Stimulated activated CD4-positive, alpha-beta T cell treated with anti-CD3 and anti-CD28 coated beads, Interleukin-2, amount 100 ng/mL, for 48 hours (primary cell): ENCODE results near the gene LARP4B.

Source experiments
- DNase-seq, 2 donors: peaks; one replicate each; pipeline ENCODE4 v3.0.0-alpha.2; 2020

LARP4B gene

DNA sequence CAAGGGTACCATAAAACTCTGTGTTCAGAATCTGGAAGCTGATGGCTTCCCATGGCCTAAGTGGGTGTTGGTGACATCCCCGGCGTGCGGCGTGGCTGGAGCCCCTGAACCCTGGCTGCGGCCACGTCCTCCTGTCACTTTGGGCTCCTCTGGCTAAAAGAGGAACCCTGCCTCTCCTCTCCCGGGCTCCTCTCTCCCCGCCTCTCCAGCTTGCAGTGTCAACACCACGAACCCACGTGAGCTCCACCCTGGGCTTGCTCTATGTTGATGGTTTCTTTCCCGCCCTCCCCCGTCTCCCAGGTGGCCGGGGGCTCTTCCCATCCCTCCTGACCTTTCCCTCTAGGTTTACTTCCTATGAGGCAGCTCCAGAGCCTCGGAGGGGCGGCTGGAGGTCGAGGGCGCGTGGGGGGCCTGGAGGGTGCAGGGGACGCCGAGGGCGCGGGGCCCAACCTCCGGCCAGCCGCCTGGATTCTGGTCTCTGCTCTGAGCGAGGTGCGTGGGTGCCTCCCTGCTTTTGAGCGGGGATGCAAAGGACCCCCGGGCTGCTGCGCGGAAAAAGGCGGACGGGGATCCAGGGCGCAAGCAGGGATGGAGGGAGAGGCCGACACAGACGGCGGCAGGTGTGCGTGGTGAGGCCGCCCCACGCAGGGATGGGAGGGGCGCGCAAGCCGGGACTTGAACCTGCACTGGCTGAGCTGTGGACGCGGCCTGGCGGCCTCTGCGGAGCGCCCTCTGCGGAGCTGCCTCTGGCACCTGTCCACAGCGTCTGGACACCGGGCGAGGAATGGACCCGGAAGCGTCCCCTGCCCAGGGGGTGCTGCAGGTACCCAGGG is 126.5 kb downstream of the LARP4B start:
- DNase-seq: no peak

DNA sequence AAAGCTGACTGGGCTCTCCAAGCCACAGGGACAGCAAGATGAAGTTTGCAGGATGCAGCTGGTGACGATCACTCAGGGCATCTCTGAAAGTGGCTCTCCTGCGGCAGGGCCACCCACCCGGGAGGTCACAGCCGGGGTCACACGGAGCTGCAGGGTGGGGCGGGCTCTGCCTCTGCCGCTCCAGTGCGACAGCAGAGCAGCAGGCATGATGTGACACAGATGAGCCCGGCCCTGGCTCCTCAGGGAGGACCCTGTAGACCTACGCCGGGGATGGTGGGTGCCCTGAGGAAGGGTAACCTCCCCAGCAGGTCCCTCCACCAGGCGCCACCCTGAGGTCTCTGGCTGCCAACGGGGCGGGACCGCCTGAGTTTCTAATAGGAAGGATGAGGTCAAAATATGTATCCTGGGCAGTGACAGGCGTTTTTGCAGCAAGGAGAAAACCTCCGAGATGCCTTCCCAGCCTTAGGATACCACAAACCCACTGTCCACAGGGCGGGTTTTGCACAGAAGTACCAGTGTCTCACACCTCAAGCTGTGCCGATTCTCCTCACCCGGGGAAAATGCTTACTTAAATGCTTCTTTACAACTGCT is 127.2 kb downstream of the LARP4B start:
- DNase-seq: no peak

DNA sequence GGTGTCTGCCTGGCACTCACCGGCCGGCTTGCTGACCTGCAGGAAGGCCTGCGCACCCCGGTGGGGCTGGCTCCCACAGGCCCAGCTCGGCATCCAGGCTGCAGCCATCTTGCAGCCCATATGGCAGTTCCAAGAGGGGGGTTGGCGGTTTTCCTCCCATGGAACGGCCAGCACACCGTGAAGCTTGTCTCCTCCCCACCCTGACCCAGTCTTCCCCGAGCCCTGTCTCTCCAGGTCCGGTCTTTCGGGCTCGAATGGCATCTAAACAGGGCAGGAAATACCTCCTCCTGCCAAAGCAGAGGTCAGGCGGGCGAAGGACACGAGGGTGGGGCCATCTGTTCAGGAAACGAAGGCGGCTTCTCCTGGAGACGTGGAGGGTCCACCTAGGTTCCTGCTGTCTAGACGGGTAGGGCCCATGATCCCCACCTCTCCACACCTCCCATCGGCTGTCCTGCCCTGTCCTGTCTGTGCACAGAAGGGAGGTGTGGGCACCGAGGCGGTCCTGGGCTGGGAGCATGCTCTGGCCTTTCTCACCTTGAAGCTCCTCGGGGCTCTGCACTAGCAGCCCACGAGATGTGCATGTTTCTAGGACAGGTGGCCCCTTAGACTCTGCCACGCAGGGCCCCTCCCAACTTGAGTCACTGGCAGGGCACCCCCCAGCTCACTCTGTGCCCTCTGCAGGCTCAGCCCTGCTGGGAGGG is 128.3 kb downstream of the LARP4B start:
- no peak for DNase-seq

DNA sequence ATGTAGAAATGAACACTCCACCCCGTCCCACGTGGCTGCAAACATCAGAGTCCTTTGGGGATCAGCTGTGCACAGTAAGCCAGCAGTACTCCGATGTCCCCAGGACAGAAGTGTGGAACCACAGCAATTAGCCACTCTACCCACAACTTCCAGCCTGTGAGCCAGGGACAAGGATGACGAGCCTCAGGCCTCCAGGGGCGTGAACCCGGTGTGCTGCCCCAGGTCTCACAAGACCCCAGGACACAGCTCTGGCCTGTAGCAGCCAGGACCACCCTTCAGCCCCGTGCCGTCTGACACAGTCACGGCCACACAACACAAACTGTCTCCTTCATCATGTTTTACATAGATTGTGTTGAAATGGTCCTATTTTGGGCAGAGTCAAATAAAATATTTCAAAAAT is 129.0 kb downstream of the LARP4B start:
- DNase-seq: no peak

DNA sequence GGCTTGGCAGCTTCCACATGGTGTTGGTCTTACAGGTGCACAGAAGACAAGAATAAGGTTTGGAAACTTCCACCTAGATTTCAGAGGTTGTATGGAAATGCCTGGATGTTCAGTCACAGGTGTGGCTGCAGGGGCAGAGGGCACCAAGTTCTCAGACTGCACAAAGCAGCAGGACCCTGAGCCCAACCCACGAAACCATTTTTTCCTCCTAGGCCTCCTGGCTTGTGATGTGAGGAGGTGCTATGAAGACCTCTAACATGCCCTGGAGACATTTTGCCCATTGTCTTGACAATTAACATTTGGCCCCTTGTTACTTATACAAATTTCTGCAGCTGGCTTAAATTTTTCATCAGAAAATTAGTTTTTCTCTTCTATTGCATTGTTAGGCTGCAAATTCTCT is 134.3 kb downstream of the LARP4B start:
- DNase-seq: no peak

DNA sequence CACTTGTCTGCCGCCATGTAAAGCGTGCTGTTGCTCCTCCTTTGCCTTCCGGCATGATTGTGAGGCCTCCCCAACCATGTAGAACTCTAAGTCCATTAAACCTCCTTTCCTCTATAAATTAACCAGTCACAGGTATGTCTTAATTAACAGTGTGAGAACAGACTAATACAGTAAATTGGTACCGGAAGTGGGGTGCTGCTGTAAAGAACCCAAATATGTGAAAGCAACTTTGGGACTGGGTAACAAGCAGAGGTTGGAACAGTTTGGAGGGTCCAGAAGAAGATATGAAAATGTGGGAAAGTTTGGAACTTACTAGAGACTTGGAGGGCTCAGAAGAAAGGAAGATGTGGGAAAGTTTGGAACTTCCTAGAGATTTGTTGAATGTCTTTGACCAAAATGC is 135.3 kb downstream of the LARP4B start:
- no peak for DNase-seq

DNA sequence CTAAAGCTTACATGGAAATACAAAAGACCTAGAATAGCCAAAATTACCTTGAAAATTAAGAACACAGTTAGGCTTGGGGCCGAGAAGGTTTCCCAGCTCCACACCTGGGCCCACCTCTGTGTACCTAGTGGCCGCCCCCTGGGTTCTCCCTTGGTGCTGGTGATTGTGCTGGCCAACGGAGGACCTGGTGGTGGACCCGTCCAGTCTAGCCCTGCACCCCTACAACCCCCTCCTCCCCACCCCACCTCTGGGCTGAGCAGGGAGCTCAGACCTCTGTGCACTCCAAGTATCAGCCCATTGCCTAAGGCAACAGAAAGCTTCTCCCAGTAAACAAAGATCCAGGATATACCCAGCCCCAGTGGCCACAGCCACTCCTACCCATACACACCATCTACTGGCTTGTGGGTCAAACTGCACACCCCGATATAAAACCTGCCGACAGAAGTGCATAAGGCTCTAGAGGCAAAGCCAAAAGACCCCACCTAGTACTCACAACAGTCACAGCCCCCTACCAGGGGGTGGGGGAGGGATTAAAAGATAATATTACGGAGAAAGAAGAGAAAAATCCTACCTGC is 137.0 kb downstream of the LARP4B start:
- no peak for DNase-seq

DNA sequence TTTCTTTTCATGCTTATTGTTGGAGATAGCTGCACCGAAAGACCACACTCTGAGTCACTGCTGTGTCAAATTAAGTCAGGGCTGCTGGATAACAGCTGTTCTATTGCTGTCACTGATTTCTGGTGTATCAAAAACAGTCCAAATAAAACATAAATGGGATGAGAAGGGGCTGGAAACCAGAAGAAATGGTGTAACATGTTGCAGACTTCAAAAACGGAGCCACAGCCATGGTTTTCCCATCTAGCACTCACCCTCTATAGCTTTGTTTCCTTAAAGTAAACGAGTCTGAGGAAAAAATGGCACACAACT is 138.8 kb downstream of the LARP4B start:
- DNase-seq: no peak

DNA sequence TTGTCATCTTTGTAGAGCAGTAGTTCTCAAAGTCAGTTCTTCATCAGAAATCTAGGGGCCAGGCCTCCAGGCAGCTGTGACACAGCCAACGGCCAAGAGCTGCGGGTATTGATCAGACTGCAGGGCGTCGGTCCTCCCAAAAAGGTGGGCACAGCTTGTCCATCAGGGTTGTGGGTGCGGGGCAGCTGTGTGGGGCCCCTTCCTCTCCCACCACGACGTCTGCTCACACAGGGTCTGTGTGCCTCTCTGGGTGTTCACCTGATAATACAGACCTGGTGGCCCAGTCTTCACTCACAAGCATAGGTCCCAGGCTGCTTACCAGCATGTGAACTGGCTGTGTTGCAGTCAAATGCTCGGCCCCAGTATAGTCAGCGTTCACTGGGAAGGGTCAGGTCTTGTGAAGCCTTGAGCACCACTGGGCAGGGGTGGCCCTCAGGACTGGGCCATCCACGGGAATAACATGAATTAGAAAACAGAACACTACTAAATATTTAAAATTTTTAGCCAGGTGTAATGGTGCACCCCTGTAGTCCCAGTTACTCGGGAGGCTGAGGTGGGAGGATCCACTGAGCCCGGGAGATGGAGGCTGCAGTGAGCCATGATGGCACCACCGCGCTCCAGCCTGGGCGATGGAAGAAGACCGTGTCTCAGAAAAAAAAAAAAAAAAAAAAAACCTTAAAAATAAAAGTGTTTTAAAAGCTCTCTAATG is 139.3 kb downstream of the LARP4B start:
- DNase-seq: no peak

DNA sequence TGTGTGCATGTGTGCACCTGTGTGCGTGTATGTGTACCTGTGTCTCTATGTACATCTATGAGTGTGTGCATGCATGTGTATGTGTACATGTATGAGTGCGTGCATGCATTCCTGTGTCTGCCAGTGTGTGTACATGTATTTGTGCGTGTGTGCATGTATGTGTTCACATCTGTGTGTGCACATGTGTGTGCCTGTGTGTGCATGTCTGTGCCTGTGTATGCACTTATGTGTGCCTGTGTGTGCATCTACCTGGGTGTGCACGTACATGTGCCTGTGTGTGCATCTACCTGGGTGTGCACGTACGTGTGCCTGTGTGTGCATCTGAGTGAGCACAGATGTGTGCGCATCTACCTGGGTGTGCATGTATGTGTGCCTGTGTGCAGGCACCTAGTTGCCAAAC is 139.9 kb downstream of the LARP4B start:
- DNase-seq: no peak

DNA sequence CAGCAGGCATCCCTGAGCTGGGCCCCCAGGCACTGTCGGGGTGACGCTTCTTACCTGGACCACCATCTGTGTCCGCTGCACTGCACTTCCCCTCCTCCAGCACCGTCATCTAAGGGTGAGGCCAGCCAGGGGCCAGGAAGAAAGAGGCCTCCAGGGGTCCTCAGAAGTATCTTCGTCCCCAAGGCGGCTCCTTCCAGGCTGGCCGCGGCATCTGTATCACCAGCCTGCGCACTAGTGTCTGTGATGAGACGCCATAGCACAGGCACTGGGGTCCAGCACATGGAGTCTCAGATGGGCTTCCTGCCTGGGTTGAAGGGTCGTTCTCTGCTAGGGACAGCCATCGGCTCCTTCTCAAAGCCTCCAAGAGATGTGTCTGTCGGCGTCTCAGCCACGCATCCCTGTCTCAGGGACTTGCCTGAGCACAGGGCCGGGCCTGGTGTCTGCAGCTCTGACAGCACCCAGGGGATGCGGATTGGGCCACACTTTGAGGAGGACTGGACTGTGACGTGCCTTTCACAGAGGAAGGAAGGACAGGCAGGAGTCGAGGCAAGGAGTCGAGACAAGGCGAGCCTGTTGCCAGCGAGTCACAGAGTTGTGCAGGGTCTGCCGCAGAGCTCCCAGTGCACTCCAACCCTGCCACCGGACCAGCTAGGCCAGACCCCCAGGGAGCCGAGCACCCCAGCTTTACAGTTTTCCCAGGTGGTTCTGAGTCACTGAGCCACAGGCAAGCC is 140.5 kb downstream of the LARP4B start:
- no peak for DNase-seq

DNA sequence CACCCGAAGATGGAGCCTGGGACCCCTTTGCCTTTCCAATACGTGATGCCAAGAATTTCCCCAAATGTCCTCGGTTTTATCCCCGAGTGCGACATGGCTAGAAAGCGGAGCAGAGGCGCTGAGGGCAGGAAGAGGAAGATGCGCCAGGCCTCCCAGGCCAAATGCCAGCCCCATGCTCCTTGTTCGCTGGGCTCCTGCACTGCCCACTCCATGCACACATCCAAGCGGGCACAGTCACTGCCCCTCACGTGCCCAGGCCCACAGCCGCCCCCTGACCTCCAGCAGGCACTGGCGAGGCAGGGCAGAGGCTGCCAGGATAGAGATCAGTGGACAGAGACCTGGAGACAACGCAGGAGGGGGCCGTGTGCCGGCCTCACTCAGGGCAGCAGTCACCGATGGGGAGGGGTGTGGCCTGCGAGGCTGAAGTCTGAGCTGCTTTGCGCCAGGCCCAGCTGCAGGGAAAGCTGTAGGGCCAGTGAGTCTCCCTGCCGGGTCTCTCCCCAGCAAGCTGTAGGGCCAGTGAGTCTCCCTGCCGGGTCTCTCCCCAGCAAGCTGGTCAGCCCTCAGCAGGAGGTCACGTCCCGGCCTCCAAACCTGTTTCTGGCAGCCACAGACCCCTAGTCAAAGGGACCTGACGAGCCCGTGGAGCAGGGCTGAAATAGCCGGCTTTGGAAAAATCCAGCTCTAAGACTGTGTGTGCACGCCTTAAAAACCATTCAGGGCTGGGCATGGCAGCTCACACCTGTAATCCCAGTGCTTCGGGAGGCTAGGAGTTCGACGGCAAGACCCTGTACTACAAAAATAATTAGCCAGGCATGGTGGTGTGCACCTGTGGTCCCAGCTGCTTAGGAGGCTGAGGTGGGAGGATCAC is 141.4 kb downstream of the LARP4B start:
- DNase-seq: no peak

DNA sequence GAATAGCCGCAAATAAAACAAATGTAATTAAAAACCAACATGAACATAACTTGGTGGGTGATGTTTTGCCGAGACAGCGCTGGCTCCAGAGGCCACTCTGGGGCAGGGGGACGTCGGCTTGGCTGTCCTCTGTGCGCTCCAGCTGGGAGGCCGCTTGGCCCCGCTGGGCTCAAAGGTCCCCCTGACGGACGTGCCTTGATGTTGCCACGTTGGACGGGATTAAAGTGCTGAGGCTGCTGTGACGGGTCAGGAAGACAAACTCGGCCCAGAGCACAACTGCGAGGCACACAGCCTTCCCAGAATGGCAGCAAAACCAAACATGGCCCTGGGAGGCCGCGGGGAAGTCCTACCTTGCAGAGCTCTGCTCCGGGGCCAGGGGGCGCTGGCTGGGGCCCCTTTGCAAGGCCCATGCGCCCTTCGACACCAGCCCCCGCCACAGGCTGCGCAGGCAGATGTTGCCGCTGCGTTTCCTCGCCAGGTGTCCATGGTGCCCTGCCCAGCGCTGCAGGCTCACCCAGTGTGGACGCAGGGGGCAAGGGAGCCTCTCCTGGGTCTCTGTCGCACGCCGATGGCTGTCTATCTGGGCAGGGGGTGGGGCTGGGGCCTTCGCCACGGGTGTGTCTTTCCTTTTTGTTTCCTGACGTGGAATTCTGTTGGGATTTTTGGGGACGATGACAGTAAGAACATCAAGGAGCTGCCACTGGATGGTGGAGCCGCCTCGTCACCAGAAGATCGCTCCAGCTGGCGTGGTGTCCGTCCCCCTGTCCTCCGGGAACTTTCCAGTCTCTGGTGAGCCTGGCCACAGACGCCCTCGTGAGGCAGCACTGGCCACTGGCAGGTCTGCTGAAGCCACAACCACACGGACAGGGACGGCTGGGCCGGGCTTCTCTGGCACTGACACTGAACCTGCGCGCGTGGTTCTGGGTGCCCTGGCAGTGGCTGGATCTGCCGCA is 142.4 kb downstream of the LARP4B start:
- DNase-seq: peak; percentile 12 to 26

DNA sequence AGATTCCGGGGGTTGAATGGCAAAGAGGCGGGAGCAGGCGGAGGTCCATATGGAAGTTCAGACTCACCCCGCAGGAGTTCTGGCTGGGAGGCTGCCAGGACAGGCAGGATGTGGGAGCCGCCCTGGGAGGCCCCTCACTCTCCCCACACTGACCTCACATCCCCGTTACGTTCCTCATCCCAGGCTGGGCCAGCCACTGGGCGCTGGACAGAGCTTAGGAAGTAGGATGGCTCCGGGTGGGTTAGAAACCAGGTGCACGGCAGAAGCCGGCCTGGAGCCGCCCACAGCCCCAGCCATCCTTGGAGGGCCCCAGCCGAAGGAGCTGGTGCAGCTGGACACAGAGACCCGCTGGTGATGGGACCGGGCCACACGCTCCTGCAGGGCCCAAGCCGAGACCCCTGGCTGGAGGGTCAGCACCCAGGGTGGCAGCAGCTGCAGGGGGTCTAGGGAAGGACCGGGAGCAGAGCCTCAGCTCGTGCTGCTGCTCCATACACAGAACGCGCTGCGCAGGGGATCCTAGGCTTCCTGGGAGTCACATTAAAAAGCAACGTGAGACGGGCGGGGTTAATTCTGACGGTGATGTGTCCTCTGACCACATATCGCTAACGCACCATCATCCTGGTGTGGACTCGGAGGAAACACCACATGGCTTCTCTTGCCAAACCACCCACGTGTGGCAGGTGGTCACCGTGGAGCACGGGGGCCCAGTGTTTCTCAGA is 143.4 kb downstream of the LARP4B start:
- DNase-seq: no peak

DNA sequence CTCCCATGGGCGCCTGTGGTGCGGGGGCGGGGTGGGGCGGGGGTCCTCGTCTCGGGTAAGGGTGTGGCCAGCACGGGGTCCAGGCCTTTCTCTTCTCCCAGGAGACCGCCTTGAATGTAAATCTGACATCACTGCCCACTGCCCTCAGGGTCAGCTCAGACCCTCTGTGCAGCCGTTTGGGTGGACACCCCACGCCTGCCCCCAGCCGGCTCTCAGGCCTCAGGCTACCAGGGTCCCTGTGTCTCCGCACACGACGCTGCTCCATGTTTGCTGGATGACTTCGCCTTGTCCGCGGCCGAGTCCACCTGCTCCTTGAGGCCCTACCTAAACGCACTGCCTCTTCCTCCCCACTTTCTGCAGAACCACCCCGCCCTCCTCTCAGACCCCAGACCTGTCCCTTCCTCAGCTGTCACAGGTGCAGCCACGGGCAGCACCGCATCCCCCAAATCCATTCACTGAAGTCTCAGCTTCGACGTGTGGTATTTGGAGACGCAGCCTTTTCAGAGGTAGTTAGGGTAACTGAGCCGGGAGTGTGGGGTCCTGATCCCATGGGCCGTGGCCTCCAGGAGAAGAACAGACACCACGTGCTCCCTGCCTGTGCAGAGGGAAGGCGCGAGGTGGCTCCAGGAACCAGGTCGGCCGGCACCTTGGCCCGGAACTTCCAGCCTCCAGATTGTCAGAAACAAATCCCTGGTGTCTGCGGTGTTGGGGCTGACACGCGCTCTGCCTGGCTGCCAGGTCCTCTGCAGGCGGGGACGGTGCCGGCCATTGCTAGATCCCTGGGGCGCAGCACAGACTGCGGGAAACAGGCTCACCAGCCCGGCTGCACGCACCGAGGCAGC is 144.7 kb downstream of the LARP4B start:
- DNase-seq: no peak

DNA sequence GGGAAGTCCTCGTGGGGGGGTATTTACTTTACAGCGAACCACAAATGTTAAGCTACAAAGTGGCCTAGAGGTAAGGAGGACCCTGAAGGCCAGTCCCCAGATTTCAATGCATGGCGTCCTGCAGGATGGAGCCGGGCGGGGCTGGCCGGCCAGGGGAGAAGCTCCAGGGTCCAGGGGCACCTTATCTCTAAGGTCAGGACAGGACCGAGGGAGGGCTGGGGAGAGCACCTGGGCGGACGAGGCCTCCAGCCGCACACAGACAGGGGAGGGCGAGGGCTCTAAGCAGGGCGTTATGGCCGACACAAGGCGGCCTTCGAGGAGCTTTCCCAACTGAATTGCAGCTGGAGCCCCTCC is 145.7 kb downstream of the LARP4B start:
- DNase-seq: no peak

DNA sequence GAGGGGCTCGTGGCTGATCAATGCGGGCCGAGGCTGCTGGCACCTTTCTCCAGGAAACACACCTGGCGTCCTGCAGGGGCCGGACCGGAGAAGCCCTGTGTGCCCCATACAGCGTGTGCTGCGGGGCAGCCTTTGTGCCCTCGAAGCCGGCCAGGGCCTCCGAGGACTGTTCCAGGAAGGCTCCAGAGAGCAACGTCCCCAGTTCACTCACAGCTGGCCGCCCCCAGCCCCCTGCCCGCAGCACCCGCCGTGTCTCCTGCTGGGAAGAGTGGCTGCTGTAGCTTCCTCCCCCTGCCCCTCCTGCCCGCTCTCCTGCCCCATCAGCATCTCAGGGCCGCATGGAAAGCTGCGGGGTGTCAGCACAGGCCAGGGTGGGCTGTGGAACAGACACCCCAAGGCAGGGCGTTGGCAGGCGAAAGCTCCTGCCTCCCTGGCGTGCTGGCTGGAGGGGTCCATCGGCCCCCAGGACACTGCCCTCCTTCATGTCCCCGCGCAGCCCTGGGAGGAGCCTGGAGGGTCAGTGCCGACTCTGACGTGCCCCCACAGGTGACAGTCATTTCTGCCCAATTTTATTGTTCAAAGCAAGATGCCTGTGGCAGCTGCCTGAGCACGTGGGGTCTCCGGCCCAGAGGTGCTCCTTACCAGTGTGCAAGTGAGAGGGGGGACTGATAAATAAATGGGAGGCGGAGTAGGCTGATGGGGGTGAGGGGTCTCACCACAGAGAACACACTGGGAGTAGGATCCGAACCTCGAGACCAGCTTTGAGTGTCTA is 146.2 kb downstream of the LARP4B start:
- DNase-seq: no peak
